ENCODE measurements around the gene KCNJ5.

Gene KCNJ5

GRCh38 chr11:128895526-128895925 is 4.4 kb downstream of the KCNJ5 start:
- no peak for DNase-seq (ENCODE audit: low spot score)

- DNase-seq (ENCODE audit: low spot score), result no peak
Observed at GRCh38 chr11:128896356-128896755, 5.2 kb downstream of the KCNJ5 start.

GRCh38 chr11:128897826-128898225 is 6.7 kb downstream of the KCNJ5 start:
- no peak for DNase-seq (ENCODE audit: low spot score)

GRCh38 chr11:128898580-128899344 is 7.6 kb downstream of the KCNJ5 start:
- DNase-seq (ENCODE audit: low spot score), result no peak

DNA sequence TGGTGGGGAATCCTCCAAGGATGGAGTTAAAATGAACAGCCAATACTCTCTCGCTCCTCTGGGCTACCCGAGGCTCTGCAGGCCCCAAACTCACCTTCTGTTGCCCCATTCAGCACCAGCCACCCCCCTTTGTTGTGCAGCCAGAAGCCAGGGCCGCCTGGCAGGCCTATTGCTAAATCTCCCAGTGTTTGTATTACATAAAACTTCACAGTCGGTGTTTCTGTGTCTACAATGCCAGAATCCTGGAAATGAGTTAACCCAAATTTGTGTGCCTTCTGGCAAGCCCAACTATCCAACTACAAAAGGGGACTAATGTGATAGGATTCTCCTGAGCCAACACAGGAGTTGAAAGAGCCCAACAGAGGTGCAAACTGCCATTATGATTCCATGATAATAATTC is 9.3 kb downstream of the KCNJ5 start:
- DNase-seq (ENCODE audit: low spot score), result no peak

DNA sequence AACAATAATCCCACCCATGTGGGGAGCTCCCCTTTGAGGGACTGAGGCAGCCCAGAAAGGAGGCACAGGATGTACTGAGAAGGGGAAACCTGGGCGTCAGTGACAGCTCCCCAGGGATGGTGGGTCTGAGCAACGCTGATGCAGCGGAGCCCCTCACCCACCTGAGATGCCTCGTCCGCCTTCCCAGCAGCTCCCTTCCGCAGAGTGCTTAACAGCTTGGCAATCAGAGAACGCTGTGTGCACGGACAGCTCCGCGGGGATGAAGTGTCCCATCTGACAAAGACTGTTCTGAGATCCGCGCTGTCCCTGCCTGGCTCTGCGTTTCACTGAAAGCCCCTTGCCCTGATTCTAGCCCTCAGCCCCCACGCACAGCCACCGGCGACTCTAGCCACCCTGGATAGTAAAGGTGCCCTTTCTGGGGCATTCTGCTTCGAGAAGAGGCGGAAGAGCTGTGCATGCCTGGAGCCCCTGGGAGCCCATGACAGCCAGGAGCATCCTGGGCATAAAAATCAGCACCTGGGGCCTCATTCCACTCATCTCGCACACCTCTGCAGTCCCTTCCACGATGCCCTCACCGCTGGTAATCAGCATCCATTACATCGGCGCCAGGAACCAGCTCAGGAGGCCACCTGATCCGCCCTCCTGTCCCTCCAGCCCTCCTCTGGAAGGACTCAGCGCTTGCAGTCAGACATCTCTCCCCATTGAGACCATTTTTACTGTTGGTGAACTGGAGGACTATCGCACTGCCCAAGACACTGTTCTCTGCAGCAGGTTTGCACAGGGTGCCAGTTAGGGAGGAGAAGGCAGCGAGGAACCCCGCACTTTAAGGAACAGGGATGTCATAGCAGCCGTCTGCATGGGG is 10.7 kb downstream of the KCNJ5 start:
- DNase-seq (ENCODE audit: low spot score), result no peak

- no peak for DNase-seq (ENCODE audit: low spot score)
Observed at GRCh38 chr11:128902515-128903066, 11.4 kb downstream of the KCNJ5 start.

- peak; percentile 72 for DNase-seq (ENCODE audit: low spot score)
Observed at GRCh38 chr11:128903248-128904061, 12.3 kb downstream of the KCNJ5 start.

DNA sequence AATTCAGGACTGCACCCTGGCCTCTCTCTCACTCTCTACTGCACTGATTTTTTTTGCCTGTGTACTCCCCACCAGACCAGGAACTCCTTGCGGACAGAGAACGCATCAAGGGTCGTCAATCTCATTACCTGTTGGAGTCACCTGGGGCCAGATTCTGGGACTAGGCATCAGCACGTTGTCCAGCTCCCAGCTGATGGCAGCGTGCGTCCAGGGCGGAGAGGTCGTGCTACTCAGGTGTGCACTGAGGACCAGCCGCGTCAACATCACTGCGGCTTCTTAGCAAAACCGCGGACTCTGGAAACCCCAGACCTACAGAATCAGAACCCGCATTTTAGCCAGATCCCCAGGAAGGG is 13.1 kb downstream of the KCNJ5 start:
- no peak for DNase-seq (ENCODE audit: low spot score)

- DNase-seq (ENCODE audit: low spot score), result peak; percentile 75
Observed at GRCh38 chr11:128904656-128905344, 13.6 kb downstream of the KCNJ5 start.

- peak; percentile 84 for DNase-seq (ENCODE audit: low spot score)
Observed at GRCh38 chr11:128905345-128906184, 14.4 kb downstream of the KCNJ5 start.

DNA sequence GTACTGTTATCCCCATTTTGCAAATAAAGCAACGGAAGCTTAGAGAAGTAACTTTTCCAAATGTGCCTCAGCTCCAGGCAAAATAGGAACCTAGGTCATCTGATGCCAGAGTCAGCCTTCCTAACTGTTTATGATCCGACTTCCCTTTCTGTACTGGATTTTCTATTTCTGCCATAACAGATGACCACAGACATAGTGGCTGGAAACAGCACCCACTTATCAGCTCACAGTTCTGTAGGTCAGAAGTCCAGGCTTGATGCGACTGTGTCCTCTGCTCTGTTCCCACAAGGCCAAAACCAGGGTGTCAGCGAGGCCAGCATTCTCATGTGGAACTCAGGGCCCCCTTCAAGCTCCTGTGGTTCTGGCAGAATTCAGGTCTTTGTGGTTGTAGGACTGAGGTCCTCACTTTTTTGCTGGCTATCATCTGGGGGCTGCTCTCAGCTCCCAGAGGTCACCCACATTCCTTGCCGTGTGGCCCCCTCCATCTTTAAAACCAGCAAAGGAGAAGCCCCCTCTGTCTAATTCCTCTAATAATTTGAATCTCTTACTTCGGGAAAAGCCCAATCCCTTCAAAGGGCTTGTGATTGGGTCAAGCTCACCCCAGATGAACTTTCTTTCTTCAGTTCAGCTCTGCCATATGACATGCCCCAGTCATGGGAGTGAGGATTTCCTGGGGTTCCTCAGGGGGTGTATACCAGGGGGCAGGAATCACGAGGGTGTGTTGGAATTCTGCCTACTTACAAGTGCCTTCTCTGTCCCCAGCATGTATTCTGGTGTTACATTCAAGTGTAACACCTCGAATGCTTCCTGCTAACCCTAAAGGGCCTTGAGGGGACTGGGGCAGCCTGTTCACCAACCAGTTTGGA is 15.3 kb downstream of the KCNJ5 start:
- no peak for DNase-seq (ENCODE audit: low spot score)

DNA sequence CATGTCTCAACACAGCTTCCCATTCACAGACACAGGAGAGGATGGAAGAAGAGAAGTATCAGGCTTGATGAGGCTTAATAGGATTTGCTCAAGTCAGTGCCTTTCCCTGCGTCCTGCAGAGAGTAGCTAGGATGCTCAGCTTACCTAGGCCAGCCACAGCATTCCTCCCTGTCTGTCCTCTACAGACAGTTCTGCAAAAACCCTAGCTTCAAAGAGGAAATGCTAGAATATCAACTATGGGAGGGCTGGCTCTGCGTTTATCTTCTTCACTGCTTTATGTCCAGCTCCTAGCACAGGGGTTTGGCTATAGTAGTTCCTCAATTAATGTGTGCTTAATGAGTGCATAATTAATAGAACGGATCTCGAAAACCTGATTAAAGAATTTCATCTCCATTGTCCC is 16.4 kb downstream of the KCNJ5 start:
- no peak for DNase-seq (ENCODE audit: low spot score)

- no peak for DNase-seq (ENCODE audit: low spot score)
Observed at GRCh38 chr11:128908391-128909246, 17.5 kb downstream of the KCNJ5 start.

DNA sequence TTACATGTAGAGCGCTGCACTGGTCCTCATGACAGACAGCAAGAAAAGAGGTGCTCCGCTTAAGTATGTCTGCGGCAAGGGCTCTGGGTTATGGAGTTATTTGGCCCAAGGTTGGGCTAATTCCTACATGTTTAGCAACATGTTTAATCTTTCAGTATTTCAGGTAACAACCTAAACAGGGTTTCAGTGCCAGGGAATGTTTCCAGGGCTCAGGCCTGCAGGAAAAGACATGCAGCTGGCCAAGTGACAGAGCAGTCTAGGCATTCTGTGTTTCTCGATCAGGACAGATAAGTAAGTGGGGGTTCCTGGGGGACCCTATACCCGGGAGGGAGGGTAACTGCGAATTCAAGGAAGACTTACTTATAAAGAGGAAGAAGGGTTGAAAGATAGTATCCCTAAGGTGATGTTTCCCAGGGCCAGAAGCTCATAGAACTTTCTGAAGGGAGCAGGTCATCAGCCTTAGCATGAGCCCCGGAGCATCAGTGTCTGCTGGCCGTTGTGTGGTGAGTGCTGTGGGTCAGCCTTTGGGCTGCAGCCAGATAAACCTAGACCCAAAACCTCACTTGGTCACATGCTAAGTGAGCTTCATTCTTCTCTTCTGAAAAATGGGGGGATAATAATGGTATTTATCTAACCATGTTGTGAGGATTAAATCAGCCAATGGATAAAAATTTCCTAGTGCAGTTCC is 18.4 kb downstream of the KCNJ5 start:
- no peak for DNase-seq (ENCODE audit: low spot score)

- no peak for DNase-seq (ENCODE audit: low spot score)
Observed at GRCh38 chr11:128910576-128910975, 19.4 kb downstream of the KCNJ5 start.

GRCh38 chr11:128911239-128911638 is 20.1 kb downstream of the KCNJ5 start:
- DNase-seq (ENCODE audit: low spot score), result no peak

DNA sequence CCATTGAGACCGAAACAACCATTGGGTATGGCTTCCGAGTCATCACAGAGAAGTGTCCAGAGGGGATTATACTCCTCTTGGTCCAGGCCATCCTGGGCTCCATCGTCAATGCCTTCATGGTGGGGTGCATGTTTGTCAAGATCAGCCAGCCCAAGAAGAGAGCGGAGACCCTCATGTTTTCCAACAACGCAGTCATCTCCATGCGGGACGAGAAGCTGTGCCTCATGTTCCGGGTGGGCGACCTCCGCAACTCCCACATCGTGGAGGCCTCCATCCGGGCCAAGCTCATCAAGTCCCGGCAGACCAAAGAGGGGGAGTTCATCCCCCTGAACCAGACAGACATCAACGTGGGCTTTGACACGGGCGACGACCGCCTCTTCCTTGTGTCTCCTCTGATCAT is 20.5 kb downstream of the KCNJ5 start:
- DNase-seq (ENCODE audit: low spot score), result no peak
